Activated CD4-positive, alpha-beta T cell treated with anti-CD3 and anti-CD28 coated beads for 24 hours (primary cell): Measurements from ENCODE around the gene SUMO4.
A peak's percentile ranks its signal among the peaks of the same experiment; 100 is the strongest.
"Not testable (repeated sequence)": the region's sequence is repeated elsewhere in the genome, so short reads cannot be mapped to it uniquely, and the experiment has no call there.

Experiments used
- DNase-seq, 2 donors: peaks; one replicate each; pipeline ENCODE4 v3.0.0-alpha.2; 2020; ENCODE audit warnings: low read depth in 2 of 2

The SUMO4 gene

DNA sequence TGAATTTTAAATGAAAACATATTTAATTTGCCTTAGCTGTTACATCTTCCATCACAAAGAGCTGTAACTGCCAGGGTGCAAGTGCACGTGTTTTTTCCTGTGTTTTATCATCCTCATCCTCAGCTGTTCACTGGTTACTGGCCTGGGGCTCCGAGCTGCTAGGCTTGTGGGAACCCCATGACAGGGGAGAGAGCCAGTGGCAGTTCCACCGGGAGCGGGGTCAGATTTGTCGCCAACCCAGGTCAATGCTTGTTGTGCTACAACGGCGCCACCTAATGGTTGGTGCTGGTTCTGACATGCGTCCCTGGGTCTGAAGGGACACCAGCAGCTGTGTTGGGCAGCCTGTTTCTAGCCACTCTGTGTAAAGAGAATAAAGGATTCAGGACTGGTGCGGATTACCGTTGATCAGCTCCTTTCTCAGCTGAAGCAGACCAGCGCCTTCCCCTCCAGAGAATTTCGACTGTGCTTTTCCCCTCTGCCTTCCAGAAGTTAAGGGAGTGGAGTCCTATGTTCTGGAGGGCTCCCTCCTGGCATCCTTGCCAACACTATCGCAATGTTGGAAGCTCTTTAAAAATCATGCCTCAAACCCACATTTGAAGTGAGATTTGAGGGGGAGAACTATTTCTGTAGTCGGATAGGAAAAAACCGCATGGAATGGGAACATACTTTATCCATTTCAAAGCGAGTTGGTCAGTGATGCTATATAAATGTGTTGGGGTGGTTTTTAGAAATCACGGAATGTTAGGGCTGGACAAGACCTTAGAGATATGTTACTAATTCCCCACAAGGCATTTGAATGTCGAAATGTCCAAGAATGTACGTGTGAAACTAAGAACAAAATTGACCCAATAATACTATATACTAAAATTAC, 32.1 kb downstream of the SUMO4 start:
- DNase-seq = peak; percentile 93 to 96

DNA sequence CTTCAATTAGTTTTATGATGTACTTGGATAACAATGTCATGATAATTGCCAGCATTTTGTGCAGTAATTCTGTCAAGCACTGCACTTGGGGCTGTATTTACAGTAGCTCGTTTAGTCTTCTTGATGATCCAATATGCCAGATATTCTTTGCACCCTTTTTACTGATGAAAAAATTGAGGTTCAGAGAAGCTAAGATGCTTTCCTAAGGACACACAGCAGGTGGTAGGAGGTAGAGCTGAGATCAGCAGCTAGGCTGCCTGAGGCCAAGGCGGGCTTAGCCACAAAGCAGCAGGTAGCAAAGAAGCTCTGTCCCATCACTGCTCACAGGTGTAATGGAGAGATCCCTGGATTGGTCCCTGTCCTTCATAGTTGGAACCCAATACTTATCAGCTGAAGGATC, 33.3 kb downstream of the SUMO4 start:
- no peak for DNase-seq

DNA sequence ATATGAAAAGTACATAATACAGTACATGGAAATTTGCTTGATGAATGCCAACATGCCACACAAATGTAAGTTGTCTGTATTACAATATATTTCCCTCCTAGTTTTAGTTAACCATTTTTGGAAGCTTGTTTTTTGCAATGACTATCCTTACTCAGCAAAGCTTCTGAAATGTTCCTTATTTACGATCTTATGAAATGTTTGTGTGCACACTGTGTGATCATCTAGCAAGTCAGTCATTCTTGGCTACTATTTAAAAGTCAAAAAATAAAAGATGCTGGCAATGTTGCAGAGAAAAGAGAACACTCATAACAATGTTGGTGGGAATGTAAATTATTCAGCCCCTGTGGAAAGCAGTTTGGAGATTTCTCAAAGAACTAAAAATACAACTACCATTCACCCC, 33.8 kb downstream of the SUMO4 start:
- no peak for DNase-seq

DNA sequence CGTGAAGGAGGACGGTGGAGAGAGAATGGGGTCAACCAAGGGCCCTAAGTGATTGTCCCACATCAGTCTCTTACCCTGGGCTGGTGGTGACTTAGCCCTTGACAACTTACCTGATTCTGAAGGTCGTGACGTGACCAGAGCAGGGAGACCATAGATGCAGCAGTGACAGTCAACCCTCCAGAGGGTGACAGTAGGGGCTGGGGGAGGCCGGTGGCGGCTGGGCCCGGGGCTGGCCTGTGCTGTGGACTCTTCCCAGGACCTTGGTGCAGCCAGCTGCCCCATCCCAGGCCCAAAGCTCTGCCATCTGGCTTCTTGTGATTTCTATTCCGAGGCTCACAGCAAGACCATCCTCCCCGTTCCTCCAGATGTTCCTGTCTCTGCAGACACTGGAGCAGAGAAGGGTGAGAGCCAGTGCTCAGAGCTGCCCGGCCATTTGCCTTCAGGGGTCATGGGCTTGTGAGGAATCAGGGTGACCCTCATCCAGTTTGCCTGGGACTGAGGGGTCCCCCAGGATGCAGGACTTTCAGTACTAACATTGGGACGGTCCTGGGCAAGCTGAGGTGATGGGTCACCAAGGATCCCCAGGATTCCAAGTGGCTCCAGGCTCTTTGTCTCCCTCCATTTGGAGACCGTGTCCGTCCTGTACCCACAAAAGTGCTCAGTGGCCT, 36.0 kb downstream of the SUMO4 start:
- DNase-seq = no peak

DNA sequence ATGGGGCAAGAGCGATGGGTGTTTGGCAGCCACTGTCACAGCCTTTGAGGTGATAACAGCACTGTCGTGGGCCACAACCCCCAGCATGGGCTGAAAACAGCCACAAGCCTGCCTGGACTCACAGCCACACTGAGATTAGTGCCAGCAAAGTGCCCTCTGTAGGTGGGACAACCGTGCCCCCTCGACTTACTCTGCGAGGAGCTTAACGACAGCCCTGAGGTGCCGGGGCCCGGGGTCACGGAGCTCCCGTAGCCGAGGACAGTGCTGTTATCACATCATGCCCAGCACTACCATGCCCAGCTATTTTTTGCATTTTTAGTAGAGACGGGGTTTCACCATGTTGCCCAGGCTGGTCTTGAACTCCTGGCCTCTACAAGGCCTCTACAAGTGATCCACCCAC, 36.6 kb downstream of the SUMO4 start:
- DNase-seq = no peak

DNA sequence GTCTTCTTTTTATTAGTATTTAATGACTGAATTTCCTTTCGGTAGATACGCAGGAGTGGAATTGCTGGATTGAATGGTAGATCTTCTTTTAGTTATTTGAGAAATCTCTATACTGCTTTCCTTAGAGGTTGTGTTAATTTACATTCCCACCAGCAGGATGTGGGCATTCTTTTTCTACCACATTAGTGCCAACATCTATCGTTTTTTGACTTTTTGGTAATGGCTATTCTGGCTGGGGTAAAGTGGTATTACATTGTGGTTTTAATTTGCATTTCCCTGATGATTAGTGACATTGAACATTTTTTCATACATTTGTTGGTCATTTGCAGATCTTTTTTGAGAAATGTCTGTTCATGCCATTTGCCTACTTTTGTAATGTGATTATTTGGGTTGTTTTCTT, 37.1 kb downstream of the SUMO4 start:
- DNase-seq = no peak

DNA sequence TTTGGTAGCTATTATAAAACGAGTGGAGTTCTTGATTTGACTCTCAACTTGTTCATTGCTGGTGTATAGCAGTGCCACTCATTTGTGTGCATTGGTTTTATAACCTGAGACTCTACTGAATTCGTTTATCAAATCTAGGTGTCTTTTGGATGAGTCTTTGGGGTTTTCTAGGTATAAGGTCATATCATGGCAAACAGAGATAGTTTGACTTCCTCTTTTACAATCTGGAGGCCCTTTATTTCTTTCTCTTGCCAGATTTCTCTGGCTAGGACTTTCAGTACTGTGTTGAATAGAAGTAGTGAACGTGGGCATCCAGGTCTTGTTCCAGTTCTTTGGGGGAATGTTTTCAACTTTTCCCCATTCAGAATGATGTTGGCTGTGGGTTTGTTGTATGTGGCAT, 38.8 kb downstream of the SUMO4 start:
- DNase-seq = no peak

DNA sequence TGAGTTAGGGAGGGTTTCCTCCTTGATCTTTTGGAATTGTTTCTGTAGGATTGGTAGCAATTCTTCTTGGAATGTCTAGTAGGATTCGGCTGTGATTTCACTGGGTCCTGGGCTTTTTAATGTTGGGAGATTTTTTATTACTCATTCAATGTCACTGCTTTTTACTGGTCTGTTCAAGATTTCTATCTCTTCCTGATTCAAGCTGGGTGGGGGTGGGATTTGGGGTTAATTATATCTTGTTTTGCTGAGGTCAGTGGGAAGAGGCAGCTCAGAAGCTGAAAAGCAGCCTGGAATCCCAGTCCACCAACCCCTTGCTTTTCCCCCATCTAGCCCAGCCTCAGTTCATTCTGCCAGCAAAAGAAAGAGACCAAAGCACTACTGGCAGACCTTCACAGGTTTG, 39.6 kb downstream of the SUMO4 start:
- no peak for DNase-seq

DNA sequence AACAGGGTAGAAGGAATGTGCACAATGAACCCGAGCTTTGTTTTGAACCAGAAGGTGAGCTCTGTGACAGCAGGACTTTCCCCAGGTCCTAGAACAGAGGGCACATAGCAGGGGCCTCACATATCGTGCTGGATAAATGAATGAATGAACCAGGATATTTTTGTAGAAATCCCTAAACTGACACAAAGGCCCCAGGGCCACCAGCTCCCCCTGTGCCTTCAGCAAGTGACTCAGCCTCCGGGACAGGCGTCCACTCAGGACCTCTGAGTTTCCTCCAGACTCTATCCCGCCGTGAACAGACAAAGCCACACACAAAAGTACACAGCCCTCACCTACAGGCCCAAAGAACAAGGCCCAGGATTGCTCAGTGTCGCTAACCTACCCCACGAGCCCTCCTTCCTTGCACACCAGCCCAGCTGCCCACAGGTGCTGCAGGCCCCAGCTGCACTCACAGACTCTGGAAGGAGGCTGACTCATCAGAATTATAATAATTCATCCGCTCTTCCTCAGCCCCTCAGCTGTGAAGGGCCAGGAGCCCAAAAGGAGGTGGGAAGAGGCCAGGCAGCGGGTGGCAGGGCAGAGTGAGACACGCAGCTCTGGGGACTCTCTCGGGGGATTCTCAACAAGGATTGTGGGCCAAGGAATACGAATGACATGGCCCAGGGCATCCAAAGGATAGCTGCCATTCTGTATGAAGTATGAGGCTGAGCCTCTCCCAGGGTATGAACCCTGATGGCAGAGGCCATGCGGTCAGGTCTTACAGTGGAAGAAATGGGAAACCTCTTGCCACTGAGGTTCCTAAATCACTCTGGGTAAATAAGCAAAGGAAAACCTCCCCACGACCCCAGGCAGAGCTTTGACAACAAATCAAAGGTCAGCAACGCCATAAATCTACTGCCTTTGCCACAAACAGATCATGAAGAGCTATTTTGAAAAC, 40.9 kb downstream of the SUMO4 start:
- DNase-seq = no peak

DNA sequence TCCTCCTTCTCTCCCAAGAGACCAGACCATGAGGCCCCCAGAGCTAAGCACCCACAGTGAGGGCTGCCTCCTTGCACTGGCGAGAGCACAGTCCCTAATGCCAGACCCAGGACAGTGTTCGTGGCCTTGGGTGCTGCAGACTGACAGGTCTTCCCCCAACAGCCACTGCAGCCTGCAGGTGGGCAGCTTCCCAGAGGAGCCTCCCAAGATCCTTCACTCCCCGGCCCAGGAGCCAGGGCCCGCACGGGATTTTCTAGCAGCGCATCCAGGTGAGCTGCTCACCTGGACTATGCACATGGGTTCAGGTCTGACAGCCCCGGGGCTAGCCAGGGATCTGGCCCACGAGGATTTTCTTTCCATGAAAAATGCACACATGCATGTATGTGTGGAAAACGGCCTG, 41.7 kb downstream of the SUMO4 start:
- no peak for DNase-seq

DNA sequence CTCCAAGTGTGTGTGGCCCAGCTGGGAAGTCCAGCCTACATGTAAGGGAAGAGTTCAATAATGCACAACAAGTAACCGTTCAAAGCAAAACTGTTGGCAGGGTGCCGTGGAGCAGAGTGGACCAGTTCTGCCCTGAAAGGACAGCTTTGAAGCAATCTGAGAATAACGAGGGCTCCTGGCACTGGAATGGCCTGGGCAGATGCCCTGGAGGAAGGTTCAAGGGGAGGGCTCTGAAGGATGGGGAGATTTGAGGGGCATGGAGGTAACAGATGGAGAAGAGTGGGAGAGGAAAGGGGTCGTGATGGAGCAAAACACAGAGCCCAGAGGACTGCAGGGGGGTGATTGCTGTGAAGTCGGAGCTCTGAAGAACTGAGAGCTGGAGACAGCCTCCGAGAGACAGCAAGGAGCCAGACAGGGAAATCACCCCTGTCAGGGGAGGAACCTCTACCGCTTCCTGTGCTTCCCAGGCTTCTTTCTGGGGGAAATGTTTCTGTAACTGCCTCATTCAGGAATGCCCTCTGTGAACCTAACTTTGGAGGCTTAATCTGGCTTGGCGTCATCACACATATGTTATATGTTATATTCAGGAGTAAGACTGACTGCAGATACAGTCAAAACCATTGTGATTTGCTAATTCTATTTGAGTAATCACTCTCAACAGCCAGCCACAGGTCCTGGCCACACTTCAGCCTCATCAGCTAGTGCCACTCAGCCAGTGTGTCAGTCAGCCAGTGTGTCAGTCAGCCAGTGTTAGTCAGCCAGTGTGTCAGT, 43.5 kb downstream of the SUMO4 start:
- DNase-seq = no peak

DNA sequence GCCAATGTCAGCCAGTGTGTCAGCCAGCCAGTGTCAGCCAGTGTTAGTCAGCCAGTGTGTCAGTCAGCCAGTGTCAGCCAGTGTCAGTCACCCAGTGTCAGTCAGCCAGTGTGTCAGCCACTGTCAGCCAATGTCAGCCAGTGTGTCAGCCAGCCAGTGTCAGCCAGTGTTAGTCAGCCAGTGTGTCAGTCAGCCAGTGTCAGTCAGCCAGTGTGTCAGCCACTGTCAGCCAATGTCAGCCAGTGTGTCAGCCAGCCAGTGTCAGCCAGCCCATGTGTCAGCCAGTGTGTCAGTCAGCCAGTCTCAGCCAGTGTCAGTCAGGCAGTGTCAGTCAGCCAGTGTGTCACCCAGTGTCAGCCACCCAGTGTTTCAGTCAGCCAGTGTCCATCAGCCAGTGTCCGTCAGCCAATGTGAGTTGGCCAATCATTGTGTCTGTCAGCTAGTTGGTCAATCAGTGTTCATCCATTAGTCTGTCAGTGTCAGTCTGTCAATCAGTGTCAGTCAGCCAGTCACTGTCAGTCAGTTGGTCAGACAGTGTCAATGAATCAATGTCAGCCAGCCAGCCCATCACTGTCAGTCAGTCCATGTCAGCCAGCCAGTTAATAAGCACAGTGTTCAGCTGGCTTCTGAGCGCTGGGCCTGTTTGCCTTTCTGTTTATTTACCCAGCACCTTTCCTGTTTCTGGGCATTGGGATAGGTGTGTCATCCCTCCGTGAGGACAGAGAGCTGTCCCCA, 44.5 kb downstream of the SUMO4 start:
- DNase-seq = not testable (repeated sequence)

DNA sequence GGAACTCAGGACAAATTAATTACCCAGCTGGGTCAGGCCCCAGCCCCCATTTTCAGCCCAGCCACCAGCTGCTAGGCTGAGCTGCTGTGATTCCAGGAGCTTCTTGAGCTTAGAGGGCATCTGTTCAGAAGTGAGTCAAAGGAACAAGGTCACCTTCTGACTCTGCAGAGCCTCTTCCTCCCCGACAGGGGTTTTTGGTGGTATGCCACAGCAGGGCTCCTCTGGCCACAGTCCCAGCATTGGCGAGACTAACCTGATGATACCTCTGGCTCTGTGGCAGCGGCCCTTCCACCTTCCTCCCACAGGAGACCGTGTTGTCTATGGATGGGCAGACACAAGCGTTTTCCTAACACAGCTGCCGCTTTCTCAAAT, 45.0 kb downstream of the SUMO4 start:
- DNase-seq = no peak

DNA sequence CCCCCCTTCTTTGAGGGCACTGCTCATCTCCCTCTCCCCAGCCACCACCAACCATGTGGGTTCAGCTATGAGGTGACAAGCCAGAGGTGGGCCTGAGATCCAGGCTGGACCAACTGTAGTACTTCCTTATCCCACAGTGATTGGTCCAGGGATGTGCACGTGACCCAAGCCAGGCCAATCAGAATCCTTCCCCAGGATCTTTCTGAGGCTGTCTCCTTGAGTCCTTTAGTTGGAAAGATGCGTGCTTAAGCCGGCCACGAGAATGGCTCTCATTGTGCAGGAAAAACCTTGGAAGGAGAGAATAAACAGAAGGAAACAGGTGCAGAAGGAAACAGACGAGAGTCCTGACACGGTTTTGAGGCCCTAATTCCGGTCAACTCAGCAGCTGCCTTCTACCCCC, 45.5 kb downstream of the SUMO4 start:
- no peak for DNase-seq

DNA sequence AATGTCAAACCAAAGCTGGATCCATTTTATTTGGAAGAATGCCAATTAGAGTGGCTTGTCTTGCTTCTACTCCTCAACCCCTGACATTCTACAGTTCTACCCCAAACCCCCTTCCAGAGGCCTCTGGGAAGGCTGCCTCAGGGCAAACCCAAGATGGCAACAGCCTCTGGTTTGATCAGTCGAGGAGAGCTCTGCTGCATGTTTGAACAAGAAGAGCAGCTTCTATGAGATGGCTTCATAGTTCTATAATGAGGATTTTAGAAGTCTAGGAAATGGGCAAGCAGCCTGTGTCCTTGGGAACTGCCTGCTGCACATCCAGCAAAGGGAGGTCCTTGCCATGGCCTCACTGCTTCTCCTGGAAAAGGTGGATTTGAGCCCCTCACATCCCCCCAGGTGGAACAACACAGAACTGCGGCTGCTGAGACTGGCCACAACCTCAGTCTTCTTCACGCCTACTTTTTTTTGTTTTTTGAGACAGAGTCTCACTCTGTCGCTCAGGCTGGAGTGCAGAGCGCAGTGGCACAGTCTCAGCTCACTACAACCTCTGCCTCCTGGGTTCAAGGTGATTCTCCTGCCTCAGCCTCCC, 46.8 kb downstream of the SUMO4 start:
- no peak for DNase-seq

DNA sequence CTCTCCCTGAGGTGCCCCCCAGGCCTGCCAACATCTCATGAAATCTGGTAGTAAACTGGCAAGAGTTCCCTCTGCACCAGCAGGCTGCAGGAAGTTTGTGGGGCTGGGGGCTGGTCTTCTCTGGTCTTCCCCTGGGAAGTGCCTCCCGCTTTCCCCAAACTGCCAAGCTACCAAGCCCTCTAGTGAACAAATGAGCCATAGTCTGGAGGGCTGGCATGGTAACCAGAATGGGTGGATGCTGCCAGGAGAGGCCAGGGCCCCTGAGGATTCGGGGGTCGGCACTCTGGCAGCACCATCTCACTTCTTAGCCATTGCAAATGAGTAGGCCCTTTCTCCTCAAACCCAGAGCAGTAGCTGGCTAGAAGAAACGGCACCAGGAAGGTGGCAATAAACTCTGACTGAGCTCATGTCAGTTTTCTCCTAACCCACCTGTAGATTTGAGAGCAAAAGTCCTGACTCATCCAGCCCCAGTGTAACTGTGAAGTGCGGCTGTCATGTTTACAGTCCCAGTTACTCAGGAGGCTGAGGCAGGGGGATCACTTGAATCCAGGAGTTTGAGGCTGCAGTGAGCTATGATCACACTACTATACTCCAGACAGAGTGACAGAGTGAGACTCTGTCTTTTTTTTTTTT, 48.9 kb downstream of the SUMO4 start:
- no peak for DNase-seq

DNA sequence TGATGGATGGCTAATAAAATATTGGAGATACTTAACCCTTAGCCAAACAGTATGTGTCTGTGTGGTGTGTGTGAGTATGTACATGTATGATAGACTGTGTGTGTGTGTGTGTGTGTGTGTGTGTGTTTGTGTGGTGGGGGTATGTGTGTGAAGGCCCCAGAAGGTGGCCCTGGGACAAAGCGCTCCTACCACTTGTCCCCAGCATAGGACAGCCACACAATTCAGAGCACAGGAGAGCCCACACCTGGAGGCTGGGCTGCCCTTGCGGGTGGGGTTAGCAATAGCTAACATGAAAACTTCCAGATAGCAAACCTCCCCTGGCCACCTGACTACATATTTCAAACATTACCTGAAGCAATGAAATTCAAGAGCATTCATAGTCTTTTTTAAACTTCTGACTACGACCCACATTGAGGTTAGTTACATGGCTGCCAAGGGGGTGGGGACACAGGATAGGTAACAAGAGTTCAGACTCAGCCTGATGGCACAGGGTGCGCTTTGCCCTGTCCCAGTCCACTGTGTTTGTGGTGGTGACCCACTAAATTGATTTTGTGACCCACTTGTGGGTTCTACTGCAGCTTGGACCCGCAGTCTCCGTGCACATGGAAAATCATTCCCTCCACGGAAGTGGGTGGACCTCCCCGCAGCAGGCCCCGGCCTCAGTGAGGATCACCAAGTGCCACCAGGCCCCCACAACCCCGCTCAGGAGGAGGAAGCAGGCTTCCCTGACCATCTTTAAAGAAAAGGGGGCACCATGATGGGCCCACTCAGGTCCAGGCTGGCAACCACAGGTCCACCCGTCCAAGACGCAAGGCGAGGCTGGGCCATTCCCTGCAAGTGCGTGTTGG, 50.0 kb downstream of the SUMO4 start:
- no peak for DNase-seq
